GM20431 (cell line): ENCODE results near the gene ANKRD18B.
"Not testable (repeated sequence)": the region's sequence is repeated elsewhere in the genome, so short reads cannot be mapped to it uniquely, and the experiment has no call there.

ENCODE experiments used
- in situ Hi-C: fragments of 300-500 bp; cut with MseI, MboI; formaldehyde crosslinking; loops from one replicate; pipeline ENCODE4 v1.15.0; 2020; ENCODE audit warnings: low sequenced_read_pairs; ENCODE audit not compliant: unreplicated experiment

Gene ANKRD18B

GRCh38 chr9:33528069-33528468, 4.0 kb downstream of the ANKRD18B start:
- in situ Hi-C loops = not testable (repeated sequence)

DNA sequence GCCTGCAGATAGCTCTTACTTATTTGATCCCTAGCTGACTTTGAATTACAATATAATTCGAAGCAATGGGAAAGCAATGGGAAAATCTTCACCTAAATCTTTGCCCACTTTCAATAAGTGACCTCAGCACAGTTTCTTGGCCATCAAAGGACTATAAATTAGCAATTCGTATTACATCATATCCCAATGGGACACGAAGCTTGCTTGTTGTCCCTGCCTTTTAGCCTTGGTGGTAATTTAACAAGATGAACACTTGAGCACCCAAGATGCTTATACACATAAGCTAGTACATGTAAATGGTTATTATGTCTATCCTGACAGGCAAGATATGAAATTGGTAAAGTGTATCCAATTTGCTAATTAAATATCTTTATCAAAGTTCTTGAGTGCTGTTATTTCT, 9.9 kb downstream of the ANKRD18B start:
- in situ Hi-C loops = not testable (repeated sequence)

- in situ Hi-C loops = no loop called here
These were observed 11.5 kb downstream of the ANKRD18B start for GRCh38 chr9:33535541-33535940.

DNA sequence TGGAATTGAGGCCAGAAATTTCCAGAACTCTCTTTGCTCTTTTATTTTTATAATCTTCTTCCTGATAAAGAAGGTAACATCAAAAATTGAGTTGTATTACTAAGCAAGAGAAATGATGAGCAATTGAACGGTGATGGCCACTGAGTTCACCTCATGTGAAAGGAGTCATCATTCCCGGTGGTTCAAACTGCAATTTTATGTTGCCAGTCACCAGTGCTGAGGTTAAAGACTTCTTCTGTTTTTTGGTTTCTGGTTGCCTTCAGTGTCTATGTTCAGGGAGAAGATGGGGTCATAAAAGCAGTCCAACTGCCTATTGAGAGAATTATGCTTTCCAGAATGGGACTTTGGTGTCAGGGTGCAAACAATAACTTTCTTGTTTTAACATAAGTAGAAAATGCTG, 19.4 kb downstream of the ANKRD18B start:
- in situ Hi-C loops = not testable (repeated sequence)

GRCh38 chr9:33545715-33546114, 21.7 kb downstream of the ANKRD18B start:
- in situ Hi-C loops = not testable (repeated sequence)

- in situ Hi-C loops = not testable (repeated sequence)
These were observed 24.8 kb downstream of the ANKRD18B start for GRCh38 chr9:33548816-33549215.

- in situ Hi-C loops = not testable (repeated sequence)
These were observed 25.4 kb downstream of the ANKRD18B start for GRCh38 chr9:33549418-33549817.

- in situ Hi-C loops = not testable (repeated sequence)
These were observed 27.1 kb downstream of the ANKRD18B start for GRCh38 chr9:33551183-33551582.

GRCh38 chr9:33552315-33552725, 28.3 kb downstream of the ANKRD18B start:
- in situ Hi-C loops = not testable (repeated sequence)

DNA sequence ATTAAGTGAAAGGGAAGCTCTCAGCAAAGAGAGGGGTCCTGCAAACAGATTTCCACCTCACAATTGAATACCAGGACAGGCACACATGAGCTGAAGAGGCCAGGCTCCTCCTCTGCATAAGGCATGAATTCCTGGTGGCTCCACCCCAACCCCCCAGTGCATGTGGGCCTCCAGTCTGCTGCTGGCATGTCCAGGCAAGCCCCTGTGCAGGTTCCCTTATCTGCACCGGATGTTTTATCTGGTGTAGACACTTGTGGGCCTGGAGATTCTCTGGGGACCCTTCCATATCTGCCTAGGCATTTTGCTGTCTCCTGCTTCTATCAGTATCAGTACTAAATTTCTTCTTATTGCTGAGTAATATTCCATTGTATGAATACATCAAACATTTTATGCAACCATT, 36.2 kb downstream of the ANKRD18B start:
- in situ Hi-C loops = not testable (repeated sequence)

- in situ Hi-C loops = not testable (repeated sequence)
These were observed 38.1 kb downstream of the ANKRD18B start for GRCh38 chr9:33562196-33562595.

GRCh38 chr9:33567776-33568175, 43.7 kb downstream of the ANKRD18B start:
- in situ Hi-C loops = not testable (repeated sequence)

DNA sequence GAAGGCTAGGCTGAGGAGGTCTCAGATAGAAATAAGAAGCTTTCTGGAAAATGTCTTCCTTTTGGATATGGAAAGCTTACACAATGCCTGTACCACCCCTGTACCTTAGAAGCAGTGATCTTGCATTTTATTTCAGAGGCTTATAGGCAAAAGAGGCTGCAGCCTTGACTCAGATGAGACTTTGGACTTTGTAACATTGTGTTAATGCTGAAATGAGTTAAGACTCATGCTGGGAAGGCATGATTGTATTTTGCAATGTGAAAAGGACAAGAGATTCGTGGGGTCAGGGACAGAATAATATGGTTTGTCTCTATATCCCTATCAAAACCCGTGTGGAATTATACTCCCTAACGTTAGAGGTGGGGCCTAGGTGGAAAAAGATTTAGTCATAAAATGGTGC, 53.7 kb downstream of the ANKRD18B start:
- in situ Hi-C loops = not testable (repeated sequence)

DNA sequence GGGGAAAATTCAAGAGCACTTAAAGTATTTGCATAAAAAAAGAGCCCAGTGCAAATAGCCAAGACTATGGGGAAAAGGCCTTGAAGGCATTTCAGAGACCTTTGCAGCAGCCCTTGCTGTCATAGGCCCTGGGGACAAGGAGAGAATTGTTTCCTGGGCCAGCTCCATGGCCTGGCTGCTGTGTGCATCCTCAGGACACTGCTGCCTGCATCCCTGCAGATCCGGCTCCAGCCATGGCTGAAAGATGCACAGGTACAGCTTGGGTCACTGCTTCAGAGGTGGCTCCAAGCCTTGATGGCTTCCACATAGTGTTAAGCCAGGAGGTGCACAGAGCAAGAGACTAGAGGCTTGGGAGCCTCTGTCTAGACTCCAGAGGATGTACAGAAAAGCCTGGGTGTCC, 55.9 kb downstream of the ANKRD18B start:
- in situ Hi-C loops = not testable (repeated sequence)

DNA sequence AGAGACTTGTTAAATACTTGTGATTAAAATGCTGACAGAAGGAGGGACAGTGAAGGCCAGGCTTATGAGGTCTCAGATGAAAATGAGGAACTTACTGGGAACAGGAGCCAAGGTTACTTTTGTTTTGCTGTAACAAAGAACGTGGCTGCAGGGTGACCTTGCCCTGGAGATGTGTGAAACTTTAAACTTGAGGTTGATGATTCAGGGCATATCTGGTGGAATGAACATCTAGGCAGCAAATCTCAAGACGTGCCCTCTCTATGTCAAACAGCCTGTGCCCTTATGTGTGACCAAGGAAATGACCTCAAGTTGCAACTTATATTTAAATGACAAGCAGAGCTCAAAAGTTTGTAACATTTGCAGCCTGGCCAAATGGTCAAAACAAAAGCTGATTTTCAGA, 58.6 kb downstream of the ANKRD18B start:
- in situ Hi-C loops = not testable (repeated sequence)

- in situ Hi-C loops = not testable (repeated sequence)
These were observed 62.1 kb downstream of the ANKRD18B start for GRCh38 chr9:33586128-33586527.

DNA sequence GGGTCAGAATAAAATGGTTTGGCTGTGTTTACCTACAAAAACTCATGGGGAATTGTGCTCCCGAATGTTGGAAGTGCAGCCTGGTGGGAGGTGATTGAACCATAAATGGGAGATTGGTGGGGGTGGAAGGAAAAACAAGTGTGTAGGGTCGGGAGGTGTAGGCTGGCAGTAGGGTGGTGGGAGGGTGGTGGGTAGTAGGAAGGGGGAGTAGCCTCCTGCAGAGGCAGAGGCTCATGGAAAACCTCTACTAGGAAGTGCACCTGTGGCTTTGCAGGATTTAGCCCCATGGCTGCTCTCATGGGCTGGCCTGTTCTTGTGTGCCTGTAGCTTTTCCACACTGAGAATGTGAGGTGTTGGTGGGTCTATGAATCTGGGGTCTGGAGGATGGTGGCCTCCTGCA, 63.7 kb downstream of the ANKRD18B start:
- in situ Hi-C loops = not testable (repeated sequence)

DNA sequence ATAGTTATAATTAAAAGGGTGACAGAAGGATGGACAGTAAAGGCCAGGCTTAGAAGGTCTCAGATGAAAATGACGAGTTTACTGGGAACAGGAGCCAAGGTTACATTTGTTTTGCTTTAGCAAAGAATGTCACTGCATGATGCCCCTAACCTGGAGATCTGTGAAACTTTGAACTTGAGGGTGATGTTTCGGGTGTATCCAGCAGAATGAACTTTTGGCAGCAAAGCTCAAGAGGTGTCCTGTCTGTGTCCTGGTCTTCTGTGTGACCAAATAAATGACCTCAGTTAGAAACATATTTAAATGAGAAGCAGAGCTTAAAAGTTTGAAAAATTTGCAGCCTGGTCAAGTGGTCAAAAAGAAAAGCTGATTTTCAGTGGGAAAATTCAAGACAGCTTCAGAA, 64.8 kb downstream of the ANKRD18B start:
- in situ Hi-C loops = not testable (repeated sequence)

- in situ Hi-C loops = not testable (repeated sequence)
These were observed 66.8 kb downstream of the ANKRD18B start for GRCh38 chr9:33590857-33591256.

DNA sequence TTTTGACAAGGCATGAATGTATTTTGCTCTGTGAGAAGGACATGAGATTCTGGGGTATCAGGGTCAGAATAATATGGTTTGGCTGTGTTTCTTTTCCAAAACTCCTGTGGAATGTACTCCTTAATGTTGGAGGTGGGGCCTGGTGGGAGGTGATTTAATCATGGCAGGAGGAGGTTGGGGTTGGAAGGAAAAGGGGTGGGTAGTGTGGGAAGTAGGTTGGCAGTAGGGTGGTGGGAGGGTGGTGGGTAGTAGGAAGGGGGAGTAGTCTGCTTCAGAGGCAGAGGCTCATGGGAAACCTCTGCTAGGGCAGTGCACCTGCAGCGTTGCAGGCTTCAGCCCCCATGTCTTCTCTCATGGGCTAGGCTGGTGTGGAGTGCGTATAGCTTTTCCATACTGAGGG, 72.9 kb downstream of the ANKRD18B start:
- in situ Hi-C loops = not testable (repeated sequence)

DNA sequence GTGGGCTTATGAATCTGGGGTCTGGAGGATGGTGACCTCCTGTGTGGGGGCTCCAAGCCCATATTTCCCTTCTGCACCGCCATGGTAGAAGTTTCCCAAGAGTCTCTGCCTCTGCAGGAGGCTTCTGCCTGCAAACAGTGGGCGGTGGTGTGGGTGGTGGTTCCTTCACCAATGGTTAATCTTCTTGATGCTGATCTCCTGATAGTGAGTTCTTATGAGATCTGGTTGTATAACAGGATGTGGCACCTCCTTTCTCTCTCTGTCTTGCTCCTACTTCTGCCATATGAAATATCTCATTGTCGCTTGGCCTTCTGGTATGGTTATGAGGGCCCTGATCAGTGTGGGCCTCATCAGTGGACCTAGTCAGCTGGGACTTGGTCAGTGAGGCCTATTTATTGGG, 73.3 kb downstream of the ANKRD18B start:
- in situ Hi-C loops = not testable (repeated sequence)

DNA sequence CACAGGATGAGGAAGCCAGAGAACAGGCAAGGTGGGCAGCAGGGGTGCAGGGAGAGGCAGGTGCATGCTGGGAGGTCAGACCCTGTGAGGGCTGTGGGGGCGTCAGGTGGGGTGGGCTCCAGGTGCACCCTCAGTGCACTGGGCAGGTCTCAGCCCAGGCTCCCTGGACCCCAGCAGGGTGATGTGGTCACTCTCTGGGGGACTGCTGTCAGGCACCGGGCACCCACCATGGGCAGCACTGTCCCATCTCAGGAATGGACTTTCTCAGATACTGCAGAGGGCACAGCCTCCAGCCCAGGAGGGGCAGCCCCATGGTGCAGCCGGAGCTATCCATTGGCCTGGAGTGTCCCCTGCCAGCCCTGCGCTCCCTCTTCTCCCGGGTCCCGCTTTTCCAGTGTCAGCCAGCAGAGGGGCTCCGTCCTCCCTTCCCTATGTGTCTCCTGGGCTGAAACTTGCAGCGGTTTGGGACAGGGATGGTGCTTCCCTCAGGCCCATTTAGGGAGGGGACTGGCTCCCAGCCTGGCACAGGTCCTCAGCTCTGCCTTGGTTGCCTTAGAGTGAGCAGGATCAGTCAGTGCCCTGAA, 74.8 kb downstream of the ANKRD18B start:
- in situ Hi-C loops = not testable (repeated sequence)
